Umbilical cord (tissue), 2 donors: ENCODE measurements around the gene PLIN4. TPM values are rescaled to one million over a fixed set of nuclear protein-coding genes. Genes with fewer than 3 reads are reported as not detected.

Experiments used
- DNase-seq: peaks from one replicate; pipeline ENCODE4 v3.0.0-alpha.2; 2015; ENCODE audit warnings: low spot score
- total RNA-seq: library from RNA; depleted of rRNA; stranded (reverse); fragments of >200 nt; gene quantifications from one replicate; pipeline ENCODE4 v1.2.3, GENCODE V29; 2014; ENCODE audit warnings: low replicate concordance; ENCODE audit not compliant: insufficient read depth

Gene PLIN4
- total RNA-seq, 1 donor from 2014 or later, result 0.96 TPM

- no peak for DNase-seq
These were observed 11.2 kb downstream of the PLIN4 start for GRCh38 chr19:4507150-4507452.

DNA sequence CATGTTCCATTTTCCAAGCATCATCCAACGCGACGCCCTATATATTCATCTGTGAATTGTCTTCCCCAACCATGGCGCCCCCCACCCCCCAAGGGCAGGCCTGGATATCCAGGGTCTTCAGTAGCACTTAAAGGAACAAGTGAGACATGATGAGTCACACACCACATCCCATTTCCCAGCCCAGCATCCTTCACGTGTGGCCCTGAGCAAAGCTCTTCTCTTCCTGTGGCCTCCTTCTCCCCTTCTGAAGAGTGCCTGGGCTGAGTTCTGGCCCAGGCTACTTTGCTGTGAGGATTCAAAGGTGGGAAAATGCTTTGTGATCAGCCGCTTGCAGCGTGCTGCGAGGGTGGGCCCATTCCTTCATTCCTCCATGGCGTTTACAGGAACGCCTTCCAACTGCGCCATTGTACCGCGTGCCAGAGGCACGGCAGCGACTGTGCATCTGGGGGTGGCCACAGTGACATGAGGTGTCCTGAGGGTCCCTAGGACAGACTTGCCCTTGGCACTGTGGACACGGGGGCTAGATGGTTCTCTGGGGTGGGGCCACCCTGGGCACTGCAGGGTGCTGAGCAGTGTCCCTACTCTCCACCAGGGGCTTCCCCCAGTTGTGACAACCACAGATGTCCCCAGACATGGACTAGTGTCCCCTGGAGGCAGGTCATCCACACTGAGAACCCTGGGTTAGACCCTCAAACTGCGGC, 11.7 kb downstream of the PLIN4 start:
- no peak for DNase-seq

GRCh38 chr19:4505570-4506448, 12.5 kb downstream of the PLIN4 start:
- no peak for DNase-seq

DNA sequence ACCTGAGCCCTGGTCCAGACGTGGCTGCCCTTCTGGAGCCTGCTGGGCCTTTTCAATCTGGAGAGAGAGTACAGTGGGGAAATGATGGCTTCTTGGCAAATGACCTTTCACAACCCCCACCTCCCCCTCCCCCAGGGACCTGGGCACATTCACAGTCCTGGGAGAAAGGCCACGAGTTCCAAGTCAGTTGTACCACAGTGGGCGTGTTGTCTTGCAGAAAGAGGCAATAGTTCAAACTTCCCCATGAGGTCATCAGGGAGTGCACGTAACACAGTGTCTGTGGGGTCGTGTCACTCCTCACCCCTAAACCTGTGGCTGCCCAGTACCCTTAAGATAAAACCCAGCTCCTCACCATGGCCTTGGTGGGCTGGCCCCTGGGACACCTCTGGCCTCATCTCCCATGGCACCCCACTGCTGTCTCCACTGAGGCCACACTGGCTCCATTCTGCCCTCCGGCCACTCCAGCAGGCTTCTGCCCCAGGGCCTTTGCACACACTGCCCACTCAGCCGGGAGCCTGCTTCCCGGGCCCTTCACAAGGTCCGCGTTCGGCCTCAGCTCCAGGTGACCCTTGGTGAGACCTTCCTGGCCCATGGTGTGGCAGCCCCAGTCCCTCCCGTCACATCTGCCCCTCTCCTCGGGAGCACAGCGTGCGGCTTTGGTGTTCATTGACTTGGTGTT, 13.3 kb downstream of the PLIN4 start:
- DNase-seq, result no peak

- no peak for DNase-seq
These were observed 14.0 kb downstream of the PLIN4 start for GRCh38 chr19:4504297-4504701.

DNA sequence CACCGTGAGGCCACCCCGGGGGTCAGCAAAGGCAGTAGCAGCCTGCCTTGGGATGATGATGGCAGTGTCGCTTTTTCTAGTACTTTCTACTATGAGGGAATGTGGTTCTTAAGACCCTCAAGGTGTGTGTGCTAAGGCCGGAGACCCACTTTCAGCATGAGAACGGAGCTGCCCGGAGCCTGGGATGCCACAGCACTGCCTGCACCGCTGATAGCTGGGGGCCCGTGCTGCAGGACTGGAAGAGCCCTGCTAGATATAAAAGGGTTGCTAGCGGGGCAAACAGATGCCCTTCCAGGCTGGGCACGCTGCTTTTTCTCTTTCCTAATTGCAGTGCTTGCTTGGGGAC, 14.5 kb downstream of the PLIN4 start:
- DNase-seq, result no peak

- DNase-seq, result no peak
These were observed 15.0 kb downstream of the PLIN4 start for GRCh38 chr19:4503132-4503824.

DNA sequence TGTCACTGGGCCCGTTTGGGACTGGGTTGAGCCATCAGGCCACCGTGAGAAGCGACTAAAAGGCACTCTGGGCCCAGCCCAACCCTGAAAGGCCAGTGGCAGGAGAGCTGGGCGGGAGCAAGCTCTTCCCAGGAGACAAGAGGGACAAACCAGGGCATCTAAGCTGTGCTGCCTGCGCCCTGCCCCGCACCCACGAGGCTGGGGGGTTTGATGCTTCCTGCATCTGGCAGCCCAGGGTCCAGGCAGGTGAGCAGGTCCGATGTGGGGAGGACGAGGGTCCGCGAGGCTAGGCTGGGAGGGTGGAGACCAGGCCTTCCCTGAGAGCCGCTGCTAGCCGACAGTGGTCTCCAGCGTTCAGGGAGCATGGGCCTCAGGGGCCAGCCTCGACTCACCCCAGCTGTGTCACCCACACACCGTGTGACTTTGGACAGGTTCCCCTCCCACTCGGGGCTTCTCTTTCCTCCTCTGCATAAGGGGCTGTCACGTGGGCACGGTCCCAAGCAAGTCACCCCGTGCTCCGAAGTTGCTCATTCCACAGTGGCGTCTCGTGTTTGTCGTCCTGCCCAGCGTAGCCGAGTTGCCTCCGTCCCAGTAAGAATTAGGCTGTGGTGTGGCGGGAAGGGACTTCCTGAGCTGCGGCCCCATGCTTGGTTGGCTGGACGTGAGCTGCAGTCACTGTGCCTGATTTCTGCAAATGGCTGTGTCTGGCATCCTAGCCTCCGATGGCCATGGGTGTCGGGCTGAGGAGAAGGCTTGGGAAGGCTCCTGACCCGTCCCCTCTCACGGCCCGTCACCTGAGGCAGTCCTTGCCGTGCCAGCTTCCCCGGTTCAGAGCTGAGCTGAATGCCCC, 15.8 kb downstream of the PLIN4 start:
- DNase-seq, result no peak

GRCh38 chr19:4501691-4502090, 16.6 kb downstream of the PLIN4 start:
- no peak for DNase-seq

DNA sequence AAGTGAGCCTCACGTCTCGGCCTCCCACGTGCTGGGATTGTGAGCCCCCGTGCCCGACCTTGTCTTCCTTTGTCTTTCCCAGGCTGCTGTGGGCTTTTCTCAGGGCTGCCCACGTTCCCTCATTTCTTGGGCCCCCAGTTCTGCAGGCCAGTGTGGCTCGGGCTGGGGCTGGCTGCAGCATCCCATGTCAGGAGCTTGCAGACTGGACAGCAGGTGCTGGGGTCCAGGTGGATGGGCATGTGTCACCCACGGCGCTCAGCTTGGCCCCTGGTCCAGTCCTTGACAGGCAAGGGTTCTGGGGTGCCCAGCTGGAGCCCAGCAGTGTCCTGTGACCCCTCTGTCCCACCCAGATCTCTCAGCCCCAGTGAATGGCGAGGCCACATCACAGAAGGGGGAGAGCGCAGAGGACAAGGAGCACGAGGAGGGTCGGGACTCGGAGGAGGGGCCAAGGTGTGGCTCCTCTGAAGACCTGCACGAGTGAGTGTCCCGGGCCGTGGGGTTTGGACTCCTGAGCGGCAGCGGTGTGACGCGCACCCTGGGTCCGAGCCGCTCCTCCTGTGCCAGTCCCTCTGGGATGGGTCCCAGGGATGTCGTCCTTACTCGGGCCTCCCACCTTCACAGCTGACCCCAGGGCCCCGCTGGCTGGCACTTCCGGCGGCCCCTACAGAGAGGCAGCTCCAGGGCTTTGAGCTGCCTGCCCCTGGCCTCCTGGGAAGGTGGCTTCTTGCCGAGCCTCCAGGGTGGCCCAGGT, 17.3 kb downstream of the PLIN4 start:
- no peak for DNase-seq

DNA sequence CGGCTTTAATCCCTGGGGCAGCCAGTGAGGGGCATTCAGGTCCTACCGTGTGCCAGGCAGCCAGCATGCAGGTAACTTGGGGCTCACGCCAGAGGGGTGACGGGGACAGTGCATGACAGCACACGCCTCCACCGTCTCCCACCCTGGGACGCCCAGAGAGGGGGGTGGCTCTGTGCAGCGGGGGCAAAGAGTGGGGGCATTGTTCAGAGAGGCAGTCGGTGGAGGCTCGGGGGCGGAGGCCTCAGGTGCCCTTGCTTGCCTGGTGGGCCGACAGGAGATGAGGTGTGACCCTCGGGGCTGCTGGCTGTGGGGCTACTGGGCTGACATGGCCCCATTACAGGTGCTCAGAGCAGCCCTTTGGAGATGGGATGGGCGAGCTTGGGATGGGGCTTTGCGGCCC, 18.4 kb downstream of the PLIN4 start:
- DNase-seq, result no peak

DNA sequence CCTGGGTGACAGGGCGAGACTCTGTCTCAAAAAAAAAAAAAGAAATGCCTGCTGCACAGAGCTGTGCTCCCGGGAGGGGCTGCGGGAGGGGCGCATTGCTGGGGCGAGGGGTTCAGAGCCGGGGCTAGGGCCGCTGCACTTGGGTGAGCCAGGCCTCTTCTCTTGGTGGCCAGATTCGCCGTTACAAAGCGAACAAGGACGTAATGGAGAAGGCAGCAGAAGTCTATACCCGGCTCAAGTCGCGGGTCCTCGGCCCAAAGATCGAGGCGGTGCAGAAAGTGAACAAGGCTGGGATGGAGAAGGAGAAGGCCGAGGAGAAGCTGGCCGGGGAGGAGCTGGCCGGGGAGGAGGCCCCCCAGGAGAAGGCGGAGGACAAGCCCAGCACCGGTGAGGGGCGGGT, 19.0 kb downstream of the PLIN4 start:
- DNase-seq, result no peak

DNA sequence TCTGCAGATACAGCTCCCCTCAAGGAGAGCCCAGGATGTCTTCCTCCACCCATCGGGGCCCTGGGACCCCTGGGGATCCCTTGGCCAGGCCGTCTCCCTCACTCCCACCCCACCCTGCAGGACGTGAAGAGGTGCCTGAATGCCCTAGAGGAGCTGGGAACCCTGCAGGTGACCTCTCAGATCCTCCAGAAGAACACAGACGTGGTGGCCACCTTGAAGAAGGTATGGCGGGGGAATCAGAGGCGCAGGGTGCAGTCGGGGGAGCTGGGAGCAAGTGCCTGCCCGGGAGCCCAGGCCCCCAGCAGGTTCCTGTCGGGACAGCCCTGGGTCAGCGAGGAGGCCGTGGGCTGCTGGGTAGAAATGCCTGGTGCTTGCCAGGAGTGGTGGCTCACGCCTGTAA, 19.6 kb downstream of the PLIN4 start:
- no peak for DNase-seq

GRCh38 chr19:4497770-4498389, 20.4 kb downstream of the PLIN4 start:
- no peak for DNase-seq

DNA sequence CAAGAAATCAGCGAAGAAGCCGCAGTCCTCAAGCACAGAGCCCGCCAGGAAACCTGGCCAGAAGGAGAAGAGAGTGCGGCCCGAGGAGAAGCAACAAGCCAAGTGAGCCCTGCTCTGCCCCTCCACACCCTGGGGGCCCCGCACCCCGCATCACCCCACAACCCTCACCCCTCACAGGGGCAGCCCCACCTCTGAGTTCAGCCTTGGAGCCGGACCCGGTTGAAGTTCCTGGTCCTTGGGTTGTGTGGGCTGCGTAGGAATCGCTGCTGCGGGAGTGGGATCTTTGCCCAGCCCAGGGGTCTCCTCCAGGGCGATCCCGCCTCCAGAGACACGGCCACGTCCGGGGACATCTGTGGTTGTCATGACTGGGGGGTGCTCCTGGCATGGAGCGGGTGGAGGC, 22.0 kb downstream of the PLIN4 start:
- DNase-seq, result no peak

DNA sequence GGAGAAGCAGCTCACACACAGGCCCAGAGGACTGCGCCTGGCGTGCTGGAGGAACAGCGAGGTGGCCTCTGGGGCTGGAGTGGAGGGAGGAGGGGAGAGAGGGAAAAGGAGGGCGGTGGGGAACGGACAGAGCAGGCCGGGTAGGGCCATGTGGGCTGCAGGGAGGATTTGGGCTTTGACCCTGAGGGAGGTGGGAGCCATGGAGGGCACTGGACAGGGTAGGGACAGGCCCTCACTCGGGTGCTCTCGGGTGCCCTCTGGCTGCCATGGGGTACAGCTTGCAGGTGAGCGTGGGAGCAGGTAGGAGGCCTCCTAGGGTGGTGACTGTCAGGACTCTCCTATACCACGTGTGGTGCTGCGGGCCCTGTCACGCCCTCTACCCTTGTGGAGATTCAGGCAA, 22.8 kb downstream of the PLIN4 start:
- no peak for DNase-seq

DNA sequence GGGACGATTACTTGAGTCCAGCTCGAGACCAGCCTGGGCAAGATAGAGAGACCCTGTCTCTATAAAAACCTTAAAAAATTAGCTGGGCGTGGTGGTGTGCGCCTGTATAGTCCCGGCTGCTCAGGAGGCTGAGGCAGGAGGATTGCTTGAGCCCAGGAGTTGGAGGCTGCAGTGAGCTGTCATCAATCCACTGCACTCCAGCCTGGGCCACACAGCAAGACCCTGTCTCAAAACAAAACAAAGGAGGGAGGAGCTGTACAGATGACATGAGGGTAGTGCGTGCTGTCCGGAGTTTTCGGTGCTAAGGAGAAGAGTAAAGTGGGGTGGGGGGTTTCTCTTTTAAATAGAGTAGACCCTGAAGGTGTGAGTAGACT, 23.6 kb downstream of the PLIN4 start:
- DNase-seq, result no peak

DNA sequence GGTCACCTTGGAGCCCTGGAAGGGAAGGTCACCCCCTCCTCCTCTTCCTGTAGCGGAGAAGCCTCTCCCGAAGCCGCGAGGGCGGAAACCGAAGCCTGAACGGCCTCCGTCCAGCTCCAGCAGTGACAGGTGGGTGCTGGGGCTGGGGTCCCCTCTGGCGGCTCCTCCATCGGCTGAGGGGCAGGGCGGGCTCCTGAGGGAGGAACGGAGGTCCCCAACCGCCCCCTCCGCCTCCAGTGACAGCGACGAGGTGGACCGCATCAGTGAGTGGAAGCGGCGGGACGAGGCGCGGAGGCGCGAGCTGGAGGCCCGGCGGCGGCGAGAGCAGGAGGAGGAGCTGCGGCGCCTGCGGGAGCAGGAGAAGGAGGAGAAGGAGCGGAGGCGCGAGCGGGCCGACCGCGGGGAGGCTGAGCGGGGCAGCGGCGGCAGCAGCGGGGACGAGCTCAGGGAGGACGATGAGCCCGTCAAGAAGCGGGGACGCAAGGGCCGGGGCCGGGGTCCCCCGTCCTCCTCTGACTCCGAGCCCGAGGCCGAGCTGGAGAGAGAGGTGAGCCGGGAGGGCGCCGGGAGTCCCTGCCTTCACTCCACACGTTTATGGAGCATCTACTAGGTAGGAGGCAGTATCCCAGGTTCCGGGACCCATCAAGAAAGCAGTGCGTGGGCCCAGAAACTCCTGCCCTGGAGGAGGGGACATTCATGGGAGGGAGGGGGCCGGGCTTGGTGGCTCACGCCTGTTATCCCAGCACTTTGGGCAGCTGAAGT, 24.2 kb downstream of the PLIN4 start:
- DNase-seq, result no peak
